Activated CD8-positive, alpha-beta memory T cell treated with anti-CD3 and anti-CD28 coated beads, Interleukin-2, amount 50 U/mL, for 1 hour (primary cell): Measurements from ENCODE around the gene SPRTN.

Experiments used
- DNase-seq: peaks from one replicate; pipeline ENCODE4 v3.0.0-alpha.2; 2020; ENCODE audit errors: extremely low read depth

Gene SPRTN

GRCh38 chr1:231376875-231377549 lies 38.9 kb downstream of the SPRTN start:
- no peak for DNase-seq

GRCh38 chr1:231381729-231382128 lies 43.6 kb downstream of the SPRTN start:
- no peak for DNase-seq

GRCh38 chr1:231382426-231382825 lies 44.3 kb downstream of the SPRTN start:
- DNase-seq = no peak

- no peak for DNase-seq
Observed at GRCh38 chr1:231383159-231383860, 45.2 kb downstream of the SPRTN start.

- DNase-seq = no peak
Observed at GRCh38 chr1:231384696-231385415, 46.8 kb downstream of the SPRTN start.

- no peak for DNase-seq
Observed at GRCh38 chr1:231385416-231385748, 47.3 kb downstream of the SPRTN start.

GRCh38 chr1:231386466-231386865 lies 48.4 kb downstream of the SPRTN start:
- no peak for DNase-seq

- no peak for DNase-seq
Observed at GRCh38 chr1:231387770-231388669, 49.9 kb downstream of the SPRTN start.

- DNase-seq = no peak
Observed at GRCh38 chr1:231390071-231390470, 52.0 kb downstream of the SPRTN start.

GRCh38 chr1:231392389-231393131 lies 54.5 kb downstream of the SPRTN start:
- no peak for DNase-seq

- DNase-seq = no peak
Observed at GRCh38 chr1:231393668-231394067, 55.6 kb downstream of the SPRTN start.

GRCh38 chr1:231395076-231395997 lies 57.2 kb downstream of the SPRTN start:
- no peak for DNase-seq

GRCh38 chr1:231395998-231396390 lies 57.9 kb downstream of the SPRTN start:
- no peak for DNase-seq

- DNase-seq = no peak
Observed at GRCh38 chr1:231396643-231397042, 58.5 kb downstream of the SPRTN start.

GRCh38 chr1:231397886-231398671 lies 60.0 kb downstream of the SPRTN start:
- DNase-seq = no peak

- no peak for DNase-seq
Observed at GRCh38 chr1:231401478-231401877, 63.4 kb downstream of the SPRTN start.

- no peak for DNase-seq
Observed at GRCh38 chr1:231404318-231404717, 66.2 kb downstream of the SPRTN start.
